VCaP (cell line): ENCODE data around the gene DGKG.

Experiments
- H3K27ac ChIP-seq: fragments of 450-650 bp; 2 replicates; pipeline ENCODE4 v1.5.1; 2017
- TF ChIP-seq, protein P1 (sequence below): fragments of 450-650 bp; conservative IDR thresholded peaks from 2 replicates; pipeline ENCODE4 v1.5.1; 2017; ENCODE audit warnings: mild to moderate bottlenecking, moderate library complexity

Gene DGKG

DNA sequence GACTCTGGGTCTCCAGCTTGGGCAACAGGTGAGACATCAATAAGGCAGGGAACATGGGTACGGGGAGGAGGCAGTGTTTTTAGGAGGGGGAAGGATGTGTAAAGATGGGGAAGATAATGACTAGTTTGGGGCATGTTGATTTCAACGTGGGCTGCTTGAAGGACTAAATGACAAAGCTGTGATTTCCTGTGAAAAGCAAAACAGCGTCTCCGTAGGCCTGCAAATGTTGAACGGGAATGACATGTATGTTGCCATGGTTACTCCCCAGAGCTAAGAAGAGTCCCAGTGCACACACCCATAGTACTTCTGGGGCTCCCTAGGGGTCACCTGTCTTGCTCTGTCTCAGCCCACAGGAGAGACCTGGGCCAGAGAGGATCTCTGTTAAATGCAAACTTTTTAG is 181.9 kb downstream of the DGKG start:
- H3K27ac ChIP-seq: no peak overlapping the region
- TF ChIP-seq, protein P1, sequence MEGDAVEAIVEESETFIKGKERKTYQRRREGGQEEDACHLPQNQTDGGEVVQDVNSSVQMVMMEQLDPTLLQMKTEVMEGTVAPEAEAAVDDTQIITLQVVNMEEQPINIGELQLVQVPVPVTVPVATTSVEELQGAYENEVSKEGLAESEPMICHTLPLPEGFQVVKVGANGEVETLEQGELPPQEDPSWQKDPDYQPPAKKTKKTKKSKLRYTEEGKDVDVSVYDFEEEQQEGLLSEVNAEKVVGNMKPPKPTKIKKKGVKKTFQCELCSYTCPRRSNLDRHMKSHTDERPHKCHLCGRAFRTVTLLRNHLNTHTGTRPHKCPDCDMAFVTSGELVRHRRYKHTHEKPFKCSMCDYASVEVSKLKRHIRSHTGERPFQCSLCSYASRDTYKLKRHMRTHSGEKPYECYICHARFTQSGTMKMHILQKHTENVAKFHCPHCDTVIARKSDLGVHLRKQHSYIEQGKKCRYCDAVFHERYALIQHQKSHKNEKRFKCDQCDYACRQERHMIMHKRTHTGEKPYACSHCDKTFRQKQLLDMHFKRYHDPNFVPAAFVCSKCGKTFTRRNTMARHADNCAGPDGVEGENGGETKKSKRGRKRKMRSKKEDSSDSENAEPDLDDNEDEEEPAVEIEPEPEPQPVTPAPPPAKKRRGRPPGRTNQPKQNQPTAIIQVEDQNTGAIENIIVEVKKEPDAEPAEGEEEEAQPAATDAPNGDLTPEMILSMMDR: no peak

GRCh38 chr3:186178412-186178811 is 183.6 kb downstream of the DGKG start:
- H3K27ac ChIP-seq: no peak overlapping the region

GRCh38 chr3:186176373-186176990 is 185.6 kb downstream of the DGKG start:
- H3K27ac ChIP-seq: no peak overlapping the region
- TF ChIP-seq, protein P1: no peak

More at GRCh38 chr3:186178412-186178811, 183.6 kb downstream of the DGKG start:
- TF ChIP-seq, protein P1: no peak

DNA sequence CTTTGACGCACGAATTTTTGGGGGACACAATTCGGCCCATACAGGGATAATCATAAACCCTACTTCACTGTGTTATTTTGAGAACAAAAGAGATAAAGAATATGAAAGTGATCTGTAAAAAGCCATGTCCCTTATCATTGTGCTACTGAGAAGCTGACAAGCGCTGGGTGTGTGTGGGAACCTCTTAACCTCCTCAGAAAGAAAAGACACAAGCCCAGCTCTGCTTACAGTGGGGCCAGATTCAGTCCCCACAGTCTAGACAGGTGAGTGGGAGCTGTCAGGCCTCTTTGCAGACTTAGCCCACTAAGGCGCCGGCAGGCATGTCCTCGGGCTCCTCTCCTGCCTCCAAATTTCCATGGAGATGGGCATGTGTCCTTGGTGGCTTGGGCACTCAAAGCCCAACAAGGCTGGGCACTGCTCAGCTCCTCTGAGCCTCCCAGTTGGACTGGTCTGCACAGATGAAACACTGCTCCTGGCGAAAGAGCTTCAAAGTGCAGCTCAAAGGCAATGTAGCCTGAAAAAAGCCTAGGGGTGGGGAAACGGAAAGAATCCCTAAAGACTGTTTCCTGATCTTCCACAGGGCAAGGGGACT is 188.7 kb downstream of the DGKG start:
- H3K27ac ChIP-seq: no peak overlapping the region
- TF ChIP-seq, protein P1: no peak

- no peak overlapping the region for H3K27ac ChIP-seq
- TF ChIP-seq, protein P1: no peak
Observed at GRCh38 chr3:186172353-186172752, 189.7 kb downstream of the DGKG start.

GRCh38 chr3:186171521-186171920 is 190.5 kb downstream of the DGKG start:
- TF ChIP-seq, protein P1: no peak
- H3K27ac ChIP-seq: no peak overlapping the region

DNA sequence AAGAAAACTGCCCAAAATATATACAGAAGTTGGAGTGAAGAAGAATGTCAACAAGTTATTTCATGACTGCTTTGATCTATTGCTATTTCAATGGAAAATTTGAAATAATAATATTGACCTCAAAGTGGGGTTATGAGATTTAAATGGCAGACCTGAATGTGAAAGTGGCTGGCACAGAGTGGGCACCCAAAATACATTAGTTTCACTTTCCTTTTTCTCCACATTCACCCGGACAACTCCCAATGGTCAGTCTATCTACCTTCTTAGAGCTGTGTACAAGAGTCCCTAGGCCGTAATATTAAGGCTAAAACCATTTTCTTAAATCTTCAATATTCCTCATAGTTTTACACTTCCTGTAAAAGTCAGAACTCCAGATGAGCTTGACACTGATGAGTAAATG is 191.5 kb downstream of the DGKG start:
- TF ChIP-seq, protein P1: no peak
- H3K27ac ChIP-seq: no peak overlapping the region
